Measurements from ENCODE around the gene ABHD2. TPM values are rescaled to one million over a fixed set of nuclear protein-coding genes. Genes with fewer than 3 reads are reported as not detected.

The ABHD2 gene
- total and polyA plus RNA-seq, 4 donors: 11.7 to 200 (median 59.3) TPM

DNA sequence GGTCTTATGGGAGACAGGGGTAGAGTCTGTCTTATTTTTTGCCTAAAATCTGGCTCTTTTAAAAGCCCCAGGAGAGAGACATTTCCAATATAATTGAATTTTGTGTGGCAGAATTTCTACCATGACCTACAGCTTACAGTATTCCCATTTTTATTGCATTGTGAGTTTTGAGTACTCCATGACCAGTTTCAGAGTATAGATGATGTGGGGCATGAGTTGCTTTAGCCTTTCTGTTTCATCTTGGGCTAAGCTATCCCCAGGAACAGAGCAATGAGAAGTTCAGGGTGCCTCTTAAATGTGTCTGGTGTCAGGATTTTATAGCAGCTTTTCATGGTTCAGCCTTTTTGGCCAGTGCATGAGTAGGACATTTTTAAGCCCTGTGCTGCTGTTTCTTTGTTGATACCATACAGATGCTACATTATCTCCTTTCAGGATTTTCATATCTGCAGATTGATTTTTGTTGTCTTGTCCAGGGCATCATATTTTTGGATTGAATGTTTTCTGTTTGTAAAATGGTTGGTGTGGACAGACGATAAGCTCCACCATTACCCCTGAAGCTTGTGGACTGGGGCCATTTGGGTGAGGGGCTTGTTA, 3.5 kb downstream of the ABHD2 start:
- no peaks in the 10 kb centered on the region for H3K27me3 ChIP-seq (ENCODE audit: control insufficient read depth in 3 of 3, insufficient read depth in 3 of 3, low read length in 2 of 3)
- H3K27ac ChIP-seq (ENCODE audit: low read depth in 1 of 2, low read length in 1 of 2): peak overlapping the region; percentile 83 to 94
- H3K9me3 ChIP-seq (ENCODE audit: control insufficient read depth in 4 of 4, insufficient read depth in 3 of 4, low read length in 3 of 4): no peaks in the 10 kb centered on the region
- TF ChIP-seq CTCF (IDR thresholded peaks at IDR 0.05; ENCODE audit: control extremely low read depth, extremely low read depth): no peak
- H3K36me3 ChIP-seq (ENCODE audit: control insufficient read depth in 4 of 4, insufficient read depth in 4 of 4, low read length in 4 of 4): no peaks in the 10 kb centered on the region
- 80 to 90% methylated on average over 1 of the region's 1 CpG for WGBS, 2 donors
- H3K4me1 ChIP-seq (ENCODE audit: control insufficient read depth in 5 of 5, insufficient read depth in 5 of 5, low read length in 5 of 5): peaks cover 15 to 56% (median 30%) of the 10 kb centered on the region in 5 donors
- H3K4me3 ChIP-seq: no peak overlapping the region
- no peak overlapping the region for H3K9ac ChIP-seq (ENCODE audit: insufficient read depth in 1 of 2, low read length in 2 of 2)
- DNase-seq (no peak), ATAC-seq (ENCODE audit: insufficient read depth, low FRiP score) (no peak)

- no peak for ATAC-seq (ENCODE audit: insufficient read depth, low FRiP score)
- H3K4me1 ChIP-seq (ENCODE audit: control insufficient read depth in 5 of 5, insufficient read depth in 5 of 5, low read length in 5 of 5): peaks cover 12 to 68% (median 28%) of the 10 kb centered on the region in 5 donors
- TF ChIP-seq CTCF (IDR thresholded peaks at IDR 0.05; ENCODE audit: control extremely low read depth, extremely low read depth): no peak
- no peaks in the 10 kb centered on the region for H3K27me3 ChIP-seq (ENCODE audit: control insufficient read depth in 3 of 3, insufficient read depth in 3 of 3, low read length in 2 of 3)
- no peak overlapping the region for H3K4me3 ChIP-seq
- DNase-seq: no peak
- 70 to 85% methylated on average over 7 of the region's 7 CpGs for WGBS, 2 donors
- no peaks in the 10 kb centered on the region for H3K9me3 ChIP-seq (ENCODE audit: control insufficient read depth in 4 of 4, insufficient read depth in 3 of 4, low read length in 3 of 4)
- H3K27ac ChIP-seq (ENCODE audit: low read depth in 1 of 2, low read length in 1 of 2): peak overlapping the region; percentile 10 to 13
- H3K9ac ChIP-seq (ENCODE audit: insufficient read depth in 1 of 2, low read length in 2 of 2): peak overlapping the region in 1 of 2 donors; percentile 52
- H3K36me3 ChIP-seq (ENCODE audit: control insufficient read depth in 4 of 4, insufficient read depth in 4 of 4, low read length in 4 of 4): no peaks in the 10 kb centered on the region
These were observed 5.3 kb downstream of the ABHD2 start for GRCh38 chr15:89093509-89093908.

DNA sequence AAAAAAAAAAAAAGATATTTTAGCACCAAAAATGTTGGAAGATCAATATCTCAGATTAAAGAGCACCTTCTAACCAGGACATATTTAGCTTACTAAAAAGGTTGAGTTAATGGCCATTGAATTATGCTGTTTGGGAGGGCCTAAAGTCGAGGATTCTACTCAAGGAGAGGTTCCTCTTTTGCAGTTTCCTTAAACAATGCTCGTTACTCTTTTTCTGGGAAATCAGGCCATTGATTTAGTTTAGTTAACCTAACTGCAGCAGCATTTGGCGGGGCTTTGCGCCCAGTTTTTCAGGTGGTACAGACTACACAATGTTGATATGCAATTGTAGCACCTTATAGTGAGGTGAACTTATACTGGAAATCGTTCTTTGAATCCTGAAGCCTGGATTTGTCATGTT, 6.8 kb downstream of the ABHD2 start:
- no peak overlapping the region for H3K9ac ChIP-seq (ENCODE audit: insufficient read depth in 1 of 2, low read length in 2 of 2)
- WGBS, 2 donors: 51 to 67% methylated on average over 5 of the region's 5 CpGs
- TF ChIP-seq CTCF (IDR thresholded peaks at IDR 0.05; ENCODE audit: control extremely low read depth, extremely low read depth): no peak
- H3K4me3 ChIP-seq: no peak overlapping the region
- H3K9me3 ChIP-seq (ENCODE audit: control insufficient read depth in 4 of 4, insufficient read depth in 3 of 4, low read length in 3 of 4): no peaks in the 10 kb centered on the region
- ATAC-seq (ENCODE audit: insufficient read depth, low FRiP score) (no peak), DNase-seq (no peak)
- H3K4me1 ChIP-seq (ENCODE audit: control insufficient read depth in 5 of 5, insufficient read depth in 5 of 5, low read length in 5 of 5): peaks cover 7 to 63% (median 31%) of the 10 kb centered on the region in 5 donors
- H3K27ac ChIP-seq (ENCODE audit: low read depth in 1 of 2, low read length in 1 of 2): peak overlapping the region in 1 of 2 donors; percentile 39
- no peaks in the 10 kb centered on the region for H3K36me3 ChIP-seq (ENCODE audit: control insufficient read depth in 4 of 4, insufficient read depth in 4 of 4, low read length in 4 of 4)
- H3K27me3 ChIP-seq (ENCODE audit: control insufficient read depth in 3 of 3, insufficient read depth in 3 of 3, low read length in 2 of 3): no peaks in the 10 kb centered on the region

DNA sequence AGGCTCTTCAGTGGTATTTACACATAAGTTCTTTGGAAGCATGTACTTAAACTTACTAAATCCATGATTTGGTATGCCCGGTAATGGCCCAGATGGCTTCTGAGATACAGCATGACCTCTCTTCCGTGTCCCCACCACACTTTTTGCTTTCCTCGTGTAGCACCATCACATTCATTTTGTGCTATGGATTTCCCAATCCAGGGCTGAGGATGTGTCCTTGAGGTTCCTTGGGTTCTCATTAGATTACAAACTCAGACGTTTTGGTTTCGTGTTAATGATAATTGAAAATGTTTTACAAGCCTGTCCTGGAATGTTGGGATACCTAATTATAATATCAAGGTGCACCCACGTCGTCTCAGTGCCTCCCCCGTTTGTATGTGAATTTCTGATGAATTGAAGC, 7.3 kb downstream of the ABHD2 start:
- TF ChIP-seq CTCF (IDR thresholded peaks at IDR 0.05; ENCODE audit: control extremely low read depth, extremely low read depth): no peak
- Histone ChIP-seq H3K27me3 (ENCODE audit: control insufficient read depth in 3 of 3, insufficient read depth in 3 of 3, low read length in 2 of 3) (no peaks in the 10 kb centered on the region), H3K27ac (ENCODE audit: low read depth in 1 of 2, low read length in 1 of 2) (peak overlapping the region in 1 of 2 donors; percentile 67), H3K36me3 (ENCODE audit: control insufficient read depth in 4 of 4, insufficient read depth in 4 of 4, low read length in 4 of 4) (no peaks in the 10 kb centered on the region), H3K4me1 (ENCODE audit: control insufficient read depth in 5 of 5, insufficient read depth in 5 of 5, low read length in 5 of 5) (peaks cover 7 to 61% (median 34%) of the 10 kb centered on the region in 5 donors), H3K9me3 (ENCODE audit: control insufficient read depth in 4 of 4, insufficient read depth in 3 of 4, low read length in 3 of 4) (no peaks in the 10 kb centered on the region), H3K9ac (ENCODE audit: insufficient read depth in 1 of 2, low read length in 2 of 2) (no peak overlapping the region), H3K4me3 (no peak overlapping the region)
- no peak for ATAC-seq (ENCODE audit: insufficient read depth, low FRiP score)
- no peak for DNase-seq
- 77 to 82% methylated on average over 8 of the region's 8 CpGs for WGBS, 2 donors

Measured in lung (tissue), 12 donors.